Adrenal gland (tissue), 5 donors: ENCODE measurements around the gene RHOBTB3.

Source experiments
- CTCF ChIP-seq, 6 experiments: fragments of 450-650 bp in 4 of 6; fragments of 200-600 bp in 2 of 6; sonication (generic) in 1 of 6; IDR thresholded peaks; 1 replicate in 5 of 6; 2 replicates in 1 of 6; pipeline versions ENCODE4 v1.5.1 to v1.8.0; 2016 to 2021; ENCODE audit warnings: antibody characterized with exemption in 6 of 6, mild to moderate bottlenecking in 2 of 6, moderate library complexity in 1 of 6
- POLR2A ChIP-seq, 2 donors: fragments of 450-650 bp; IDR thresholded peaks; one replicate each; pipeline ENCODE4 v1.6.1; 2017; ENCODE audit warnings: antibody characterized with exemption in 2 of 2, mild to moderate bottlenecking in 2 of 2, moderate library complexity in 1 of 2
- donor health status: DM: no; HTN: no; CAD: no.

- TF ChIP-seq CTCF (IDR thresholded peaks at IDR 0.05) (no peak), POLR2A (IDR thresholded peaks at IDR 0.05) (no peak)
Observed at GRCh38 chr5:95837492-95837891, 106.4 kb downstream of the RHOBTB3 start.
